Measurements from ENCODE around the gene HOXC6.
A peak's percentile ranks its signal among the peaks of the same experiment; 100 is the strongest.

Gene HOXC6

DNA sequence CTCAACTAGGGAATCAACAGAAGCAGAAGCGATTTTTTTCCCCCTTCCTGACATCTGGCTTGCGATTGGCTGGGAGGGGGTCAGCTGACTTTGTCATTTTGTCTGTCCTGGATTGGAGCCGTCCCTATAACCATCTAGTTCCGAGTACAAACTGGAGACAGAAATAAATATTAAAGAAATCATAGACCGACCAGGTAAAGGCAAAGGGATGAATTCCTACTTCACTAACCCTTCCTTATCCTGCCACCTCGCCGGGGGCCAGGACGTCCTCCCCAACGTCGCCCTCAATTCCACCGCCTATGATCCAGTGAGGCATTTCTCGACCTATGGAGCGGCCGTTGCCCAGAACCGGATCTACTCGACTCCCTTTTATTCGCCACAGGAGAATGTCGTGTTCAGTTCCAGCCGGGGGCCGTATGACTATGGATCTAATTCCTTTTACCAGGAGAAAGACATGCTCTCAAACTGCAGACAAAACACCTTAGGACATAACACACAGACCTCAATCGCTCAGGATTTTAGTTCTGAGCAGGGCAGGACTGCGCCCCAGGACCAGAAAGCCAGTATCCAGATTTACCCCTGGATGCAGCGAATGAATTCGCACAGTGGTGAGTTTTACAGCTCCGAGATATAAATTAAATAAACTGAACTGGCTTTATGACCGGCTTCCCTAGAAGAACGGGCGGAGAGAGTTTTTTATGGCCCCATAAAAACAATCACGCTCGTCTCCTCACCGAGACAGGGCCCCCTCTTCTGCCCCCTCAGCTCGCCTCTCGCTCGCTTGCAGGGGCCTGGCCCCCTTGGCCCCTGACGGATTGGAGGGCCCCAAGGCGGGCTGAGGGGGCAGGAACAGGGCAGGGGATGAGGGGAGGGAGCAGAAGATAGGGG is at the start of gene HOXC6:
TSS of gene HOXC6 (plus strand) at position 127 of the 888 bp plus-strand sequence. CDS start at position 209, 82 bp downstream.
- no peak for DNase-seq

- DNase-seq, result no peak
Measured at GRCh38 chr12:53978477-53979356, 49.5 kb upstream of the HOXC6 start.

DNA sequence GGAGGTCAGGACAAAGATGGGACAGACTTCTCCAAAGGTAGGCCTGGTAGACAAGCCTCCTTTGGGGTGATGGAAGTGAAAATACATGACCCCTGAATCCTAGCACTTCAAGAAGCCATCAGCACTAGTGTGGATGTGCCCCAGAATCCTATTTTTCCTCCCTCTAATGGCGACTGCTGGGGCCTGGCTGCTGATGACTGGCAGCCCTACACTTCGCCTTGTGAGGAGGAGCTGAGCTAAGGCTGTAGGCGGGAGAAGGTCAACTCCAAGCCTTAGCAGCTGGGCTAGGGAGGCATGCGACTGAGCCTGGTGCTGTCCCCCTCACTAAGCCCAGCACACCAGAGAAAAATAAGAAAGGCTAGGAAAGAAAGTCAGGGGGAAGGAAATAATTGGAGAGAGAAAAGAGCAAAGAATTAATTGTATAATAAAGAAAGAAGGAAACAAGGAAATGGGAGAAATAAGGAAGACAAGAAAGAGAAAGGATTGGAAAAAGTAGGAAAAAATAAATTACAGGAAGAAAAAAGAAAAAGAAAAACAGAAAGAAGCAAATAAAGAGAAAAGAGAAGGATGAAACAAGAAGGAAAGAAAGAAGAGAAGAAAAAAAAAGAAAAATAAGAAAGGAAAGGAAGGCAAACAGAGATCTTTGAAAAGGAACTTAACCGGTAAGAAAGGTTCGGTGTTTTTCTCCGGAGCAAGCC is 48.0 kb upstream of the HOXC6 start:
- no peak for DNase-seq

GRCh38 chr12:53980802-53981496 is 47.3 kb upstream of the HOXC6 start:
- no peak for DNase-seq

DNA sequence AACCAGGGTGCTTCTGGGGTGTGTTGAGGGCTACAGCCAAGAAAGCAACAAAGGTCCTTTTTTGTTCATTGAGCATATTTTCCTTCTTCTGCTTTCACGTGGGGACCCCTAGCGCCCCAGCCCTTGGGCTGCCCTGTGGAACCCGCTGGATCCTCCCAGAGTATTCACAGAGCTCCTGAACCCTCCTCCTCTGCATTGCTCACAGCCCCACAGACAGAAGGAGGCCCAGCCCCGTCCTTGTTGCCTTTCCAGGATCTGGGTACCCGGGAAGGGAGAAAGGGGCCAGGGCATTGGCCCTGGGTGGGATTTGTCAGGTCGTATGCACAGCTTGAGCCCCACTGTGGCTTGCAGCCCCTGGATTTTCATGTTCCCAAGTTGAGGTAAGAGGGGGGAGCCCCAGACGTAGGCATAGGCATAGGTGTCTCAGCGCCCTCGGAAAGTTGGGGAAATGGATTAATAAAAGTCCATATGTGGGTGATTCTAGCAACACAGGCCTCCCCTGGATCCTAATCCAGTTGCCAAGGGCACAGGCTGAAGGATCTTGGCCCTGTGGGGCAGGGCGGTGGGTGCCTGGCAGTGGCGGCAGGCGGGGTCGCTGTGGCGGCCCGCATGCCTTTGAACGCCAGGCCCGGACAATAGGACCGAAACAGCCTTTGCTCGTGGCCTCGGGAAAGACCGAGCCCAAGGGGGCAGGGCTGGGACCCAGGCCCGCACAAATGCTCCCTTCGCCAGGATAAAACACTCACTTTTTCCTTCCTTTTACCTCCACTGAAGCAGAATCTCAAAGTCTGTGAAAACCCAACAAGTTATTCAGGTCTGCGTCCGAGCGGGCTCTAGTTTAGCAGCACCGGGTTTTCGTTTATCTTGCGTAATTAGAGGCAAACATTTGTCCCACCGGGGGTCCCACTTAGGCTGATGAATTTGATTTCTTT is 46.3 kb upstream of the HOXC6 start:
- no peak for DNase-seq

- no peak for DNase-seq
Measured at GRCh38 chr12:53982648-53983567, 45.3 kb upstream of the HOXC6 start.

DNA sequence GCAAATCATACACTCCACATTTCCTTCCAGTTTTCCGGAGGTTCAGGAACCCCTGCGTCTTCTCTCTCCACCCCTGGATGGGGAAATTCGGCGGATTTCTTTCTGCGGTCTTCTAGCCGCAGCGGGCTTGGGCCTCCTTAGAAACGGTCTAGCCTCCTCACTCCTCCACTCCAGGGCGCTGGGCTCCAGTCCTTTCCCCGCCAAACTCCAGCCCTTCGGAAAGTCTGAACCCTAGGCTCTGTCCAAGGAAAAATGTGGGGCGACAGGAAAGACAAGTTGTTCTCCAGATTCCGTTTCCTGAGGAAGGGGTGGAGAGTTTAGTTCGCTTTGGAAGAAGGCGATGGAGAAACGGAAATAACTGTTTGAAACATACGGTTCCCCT is 44.7 kb upstream of the HOXC6 start:
- no peak for DNase-seq

GRCh38 chr12:53983950-53984572 is 44.2 kb upstream of the HOXC6 start:
- DNase-seq, result no peak

- peak; percentile 88 to 90 for DNase-seq
Measured at GRCh38 chr12:53984901-53985691, 43.1 kb upstream of the HOXC6 start, which contains the start of gene HOXC10. HOXC10 (plus strand) TSS chr12:53985146; CDS start chr12:53985260, 114 bp downstream.

- no peak for DNase-seq
Measured at GRCh38 chr12:53985692-53985993, 42.6 kb upstream of the HOXC6 start.

GRCh38 chr12:53985994-53986685 is 42.1 kb upstream of the HOXC6 start:
- no peak for DNase-seq

GRCh38 chr12:53986686-53987483 is 41.4 kb upstream of the HOXC6 start:
- no peak for DNase-seq

DNA sequence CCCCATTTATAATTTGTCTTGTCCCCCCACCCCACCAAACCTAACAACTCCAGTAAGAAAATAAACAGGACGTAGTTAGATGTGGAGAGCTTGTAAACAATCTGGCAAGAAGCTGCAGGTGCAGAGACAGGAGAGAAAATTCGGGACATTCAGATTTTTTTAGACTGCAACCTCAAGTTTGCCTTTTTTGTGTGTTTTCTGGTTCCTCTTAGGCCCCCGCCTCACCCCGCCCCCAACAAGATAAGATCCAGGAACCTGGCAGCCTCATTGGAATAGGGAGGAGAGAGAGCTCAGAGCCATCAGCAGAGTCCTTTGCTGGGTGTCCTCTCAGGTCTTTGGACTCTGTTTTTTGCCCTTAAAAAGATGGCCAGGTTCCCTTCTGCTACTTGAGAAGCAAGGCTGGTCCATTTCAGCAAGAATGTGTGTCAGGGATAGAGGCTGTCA is 40.4 kb upstream of the HOXC6 start:
- DNase-seq, result no peak

DNA sequence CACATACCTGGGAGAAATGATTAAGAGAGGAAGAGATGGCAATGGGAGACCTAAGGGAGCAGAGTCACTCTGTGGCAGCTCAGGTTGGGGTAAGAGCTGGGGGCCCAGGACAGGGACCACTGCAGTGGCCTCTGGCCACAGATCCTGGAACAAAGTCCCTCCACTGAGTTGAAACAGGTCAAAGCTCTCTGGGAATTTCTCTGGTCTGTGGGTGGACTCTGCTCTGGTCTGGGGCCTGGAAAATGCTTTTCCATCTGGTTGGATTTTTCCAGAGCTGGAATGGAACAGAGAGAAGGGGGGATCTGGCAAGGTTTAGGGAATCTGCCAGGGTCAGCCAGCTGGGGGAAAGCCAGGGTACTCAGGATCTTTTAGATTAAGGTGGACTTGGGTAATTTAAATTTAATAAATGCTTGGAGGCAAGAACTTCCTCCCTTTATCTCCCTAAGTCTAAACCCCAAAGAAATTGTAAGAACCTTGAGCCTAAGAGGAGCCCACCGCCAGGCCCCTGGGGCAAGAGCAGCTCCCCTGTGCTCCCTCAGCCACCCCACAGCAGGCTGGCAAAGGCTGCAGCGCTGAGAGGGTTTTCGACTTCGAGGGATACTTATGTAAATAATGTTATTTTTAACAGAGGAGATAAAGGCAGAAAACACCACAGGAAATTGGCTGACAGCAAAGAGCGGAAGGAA is 39.6 kb upstream of the HOXC6 start:
- no peak for DNase-seq

DNA sequence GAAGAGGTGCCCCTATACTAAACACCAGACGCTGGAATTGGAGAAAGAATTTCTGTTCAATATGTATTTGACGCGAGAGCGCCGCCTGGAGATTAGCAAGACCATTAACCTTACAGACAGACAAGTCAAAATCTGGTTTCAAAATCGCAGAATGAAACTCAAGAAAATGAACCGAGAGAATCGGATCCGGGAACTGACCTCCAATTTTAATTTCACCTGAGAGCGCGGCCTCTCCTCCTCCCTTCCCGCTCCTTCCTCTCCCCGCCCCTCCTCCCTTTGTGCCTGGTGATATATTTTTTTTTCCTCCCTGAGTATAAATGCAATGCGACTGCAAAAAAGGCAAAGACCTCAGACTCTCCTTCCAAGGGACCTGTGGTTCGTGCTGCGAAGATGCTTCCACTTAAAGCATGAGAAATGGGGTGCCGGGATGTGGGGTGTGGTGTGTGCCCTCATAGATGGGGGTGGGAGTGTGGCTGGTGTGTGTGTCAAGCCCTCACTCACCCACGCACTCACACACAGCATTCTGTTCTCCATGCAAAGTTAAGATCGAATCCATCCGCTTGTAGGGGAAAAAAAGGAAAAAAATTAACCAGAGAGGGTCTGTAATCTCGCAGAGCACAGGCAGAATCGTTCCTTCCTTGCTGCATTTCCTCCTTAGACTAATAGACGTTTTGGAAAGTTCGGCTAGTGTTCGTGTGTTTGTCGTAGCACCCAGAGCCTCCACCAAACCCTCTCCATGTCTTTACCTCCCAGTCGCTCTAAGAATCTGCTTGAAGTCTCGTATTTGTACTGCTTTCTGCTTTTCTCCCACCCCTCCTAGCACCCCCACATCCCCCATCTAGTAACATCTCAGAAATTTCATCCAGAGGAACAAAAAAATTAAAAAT is 38.8 kb upstream of the HOXC6 start:
- no peak for DNase-seq

All from activated CD4-positive, alpha-beta T cell treated with anti-CD3 and anti-CD28 coated beads, Interleukin-2, amount 50 U/mL, for 48 hours (primary cell).